Astrocyte (in vitro differentiated cells and primary cell): ENCODE measurements around the gene GPLD1.

Experiments
- CTCF ChIP-seq: IDR thresholded peaks from 2 replicates; pipeline ENCODE4 v1.5.1; 2011; ENCODE audit warnings: low read depth, mild to moderate bottlenecking, inconsistent platforms, low read length, moderate library complexity; ENCODE audit not compliant: insufficient read depth
- EZH2 ChIP-seq: IDR thresholded peaks from 2 replicates; pipeline ENCODE4 v1.6.1; 2012; ENCODE audit warnings: mild to moderate bottlenecking, low read length, inconsistent platforms; ENCODE audit not compliant: insufficient read depth

GRCh38 chr6:24396824-24397223, 92.6 kb downstream of the GPLD1 start:
- TF ChIP-seq CTCF (no peak), EZH2 (no peak)
